Esophagus muscularis mucosa (tissue), 3 donors: ENCODE measurements around the gene DNAH6.

Experiments
- EP300 ChIP-seq: sonication (generic); formaldehyde crosslinking; IDR thresholded peaks from one replicate; pipeline ENCODE4 v1.6.1; 2017; ENCODE audit warnings: antibody characterized with exemption
- POLR2AphosphoS5 ChIP-seq, 2 donors: sonication (generic); formaldehyde crosslinking; IDR thresholded peaks; one replicate each; pipeline ENCODE4 v1.6.1; 2017; ENCODE audit warnings: antibody characterized with exemption in 2 of 2

GRCh38 chr2:84855731-84856130, 339.4 kb downstream of the DNAH6 start:
- TF ChIP-seq EP300 = no peak
- TF ChIP-seq POLR2AphosphoS5 (IDR thresholded peaks at IDR 0.05) = no peak
